Umbilical cord (tissue), 2 donors: ENCODE results near the gene HMCN2. TPM values are rescaled to one million over a fixed set of nuclear protein-coding genes. Genes with fewer than 3 reads are reported as not detected.
"Not testable (repeated sequence)": the region's sequence is repeated elsewhere in the genome, so short reads cannot be mapped to it uniquely, and the experiment has no call there.

Experiments used
- DNase-seq: peaks from one replicate; pipeline ENCODE4 v3.0.0-alpha.2; 2015; ENCODE audit warnings: low spot score
- total RNA-seq: library from RNA; depleted of rRNA; stranded (reverse); fragments of >200 nt; gene quantifications from one replicate; pipeline ENCODE4 v1.2.3, GENCODE V29; 2014; ENCODE audit warnings: low replicate concordance; ENCODE audit not compliant: insufficient read depth

Gene HMCN2
- total RNA-seq, 1 donor from 2014 or later: 7.5 TPM

GRCh38 chr9:130387905-130388304, 122.3 kb downstream of the HMCN2 start:
- DNase-seq: no peak

GRCh38 chr9:130390390-130390789, 124.8 kb downstream of the HMCN2 start:
- no peak for DNase-seq

GRCh38 chr9:130390986-130391385, 125.4 kb downstream of the HMCN2 start:
- DNase-seq: no peak

GRCh38 chr9:130391866-130392265, 126.3 kb downstream of the HMCN2 start:
- DNase-seq: no peak

GRCh38 chr9:130393681-130394071, 128.1 kb downstream of the HMCN2 start:
- DNase-seq: no peak

GRCh38 chr9:130394320-130394719, 128.8 kb downstream of the HMCN2 start:
- no peak for DNase-seq

GRCh38 chr9:130394814-130395470, 129.4 kb downstream of the HMCN2 start:
- no peak for DNase-seq

- no peak for DNase-seq
Observed at GRCh38 chr9:130395810-130396435, 130.4 kb downstream of the HMCN2 start.

- no peak for DNase-seq
Observed at GRCh38 chr9:130396581-130396980, 131.0 kb downstream of the HMCN2 start.

- no peak for DNase-seq
Observed at GRCh38 chr9:130398487-130399240, 133.1 kb downstream of the HMCN2 start.

GRCh38 chr9:130399768-130400167, 134.2 kb downstream of the HMCN2 start:
- DNase-seq: no peak

GRCh38 chr9:130400870-130401269, 135.3 kb downstream of the HMCN2 start:
- no peak for DNase-seq

- not testable (repeated sequence) for DNase-seq
Observed at GRCh38 chr9:130401742-130402141, 136.2 kb downstream of the HMCN2 start.

GRCh38 chr9:130402243-130402642, 136.7 kb downstream of the HMCN2 start:
- DNase-seq: no peak

- no peak for DNase-seq
Observed at GRCh38 chr9:130402645-130403440, 137.3 kb downstream of the HMCN2 start.

- no peak for DNase-seq
Observed at GRCh38 chr9:130405657-130406257, 140.2 kb downstream of the HMCN2 start.

- DNase-seq: no peak
Observed at GRCh38 chr9:130406278-130406895, 140.8 kb downstream of the HMCN2 start.

- no peak for DNase-seq
Observed at GRCh38 chr9:130407916-130408663, 142.5 kb downstream of the HMCN2 start.

GRCh38 chr9:130408669-130409068, 143.1 kb downstream of the HMCN2 start:
- DNase-seq: no peak

GRCh38 chr9:130409246-130409645, 143.7 kb downstream of the HMCN2 start:
- no peak for DNase-seq
